ENCODE results near the gene DHX34. TPM values are rescaled to one million over a fixed set of nuclear protein-coding genes. Genes with fewer than 3 reads are reported as not detected.
"Not testable (repeated sequence)": the region's sequence is repeated elsewhere in the genome, so short reads cannot be mapped to it uniquely, and the experiment has no call there.

DHX34 gene
- polyA plus RNA-seq, 3 donors, result 9.9 to 10.9 (median 10.5) TPM

DNA sequence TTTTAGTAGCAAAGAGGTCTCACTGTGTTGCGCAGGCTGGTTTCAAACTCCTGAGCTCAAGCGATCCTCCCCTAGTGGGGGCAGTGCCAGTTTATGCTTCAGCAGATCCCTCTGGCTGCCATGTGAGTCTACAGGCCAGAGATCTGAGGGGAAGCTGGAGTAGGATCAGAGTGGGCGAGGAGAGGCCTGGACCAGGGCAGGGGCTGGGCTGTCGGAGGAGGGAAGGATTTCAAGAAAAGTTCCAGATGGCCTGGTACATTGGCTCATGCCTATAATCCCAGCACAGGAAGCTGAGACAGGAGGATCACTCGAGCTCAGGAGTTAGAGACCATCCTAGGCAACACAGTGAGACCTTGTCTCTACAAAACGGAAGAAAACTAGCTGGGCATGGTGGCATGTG, 9.8 kb downstream of the DHX34 start:
- DNase-seq (ENCODE audit: low read depth in 3 of 3, low spot score in 2 of 3), result no peak

DNA sequence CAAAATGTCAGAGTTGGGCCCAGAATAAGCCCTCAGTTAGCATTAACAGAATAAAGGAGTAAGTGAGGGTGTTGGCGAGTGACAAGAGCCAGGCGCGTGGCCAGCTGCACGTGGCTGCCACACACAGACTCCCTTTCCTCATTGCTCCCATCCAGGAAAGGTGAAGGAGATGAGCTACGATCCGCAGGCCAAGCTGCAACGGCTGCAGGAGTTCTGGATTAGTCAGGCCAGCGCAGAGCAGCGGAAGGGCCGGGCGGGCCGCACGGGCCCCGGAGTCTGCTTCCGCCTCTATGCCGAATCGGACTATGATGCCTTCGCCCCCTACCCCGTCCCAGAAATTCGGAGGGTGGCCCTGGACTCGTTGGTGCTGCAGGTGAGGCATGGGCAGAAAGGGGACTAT, 13.2 kb downstream of the DHX34 start:
- no peak for DNase-seq (ENCODE audit: low read depth in 3 of 3, low spot score in 2 of 3)

DNA sequence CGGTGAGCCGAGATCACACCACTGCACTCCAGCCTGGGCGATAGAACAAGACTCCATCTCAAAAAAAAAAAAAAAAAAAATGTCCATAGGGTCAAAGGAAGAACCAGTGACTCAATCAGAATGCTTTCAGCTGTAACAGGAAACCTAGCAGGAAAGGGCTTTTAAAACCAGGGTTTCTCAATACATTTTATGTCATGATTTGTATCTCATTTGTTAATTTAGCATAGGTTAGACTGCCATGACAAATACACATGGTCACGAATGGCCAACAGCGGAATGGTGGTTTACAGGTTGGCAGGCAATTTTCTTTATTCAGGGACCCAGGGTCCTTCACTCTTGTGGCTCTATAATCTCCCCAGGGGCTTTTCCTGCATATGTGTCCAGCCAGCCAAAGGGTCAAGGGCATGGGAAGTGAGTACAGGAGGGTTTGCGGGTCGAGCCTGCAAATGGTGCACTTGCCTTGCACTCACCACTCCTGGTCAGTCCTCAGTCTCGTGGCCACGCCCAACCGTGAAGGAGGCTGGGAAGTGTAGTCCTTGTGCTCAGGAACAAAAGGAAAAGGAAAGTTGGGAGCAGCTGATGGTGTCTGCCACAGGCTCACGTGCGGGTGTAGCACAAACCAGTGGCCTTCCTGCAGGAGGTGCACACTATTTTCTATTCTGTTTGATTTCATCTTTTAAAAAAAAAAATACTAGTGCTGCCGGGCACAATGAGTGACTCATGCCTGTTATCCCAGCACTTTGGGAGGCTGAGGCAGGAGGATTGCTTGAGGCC, 14.8 kb downstream of the DHX34 start:
- DNase-seq (ENCODE audit: low read depth in 3 of 3, low spot score in 2 of 3), result no peak

DNA sequence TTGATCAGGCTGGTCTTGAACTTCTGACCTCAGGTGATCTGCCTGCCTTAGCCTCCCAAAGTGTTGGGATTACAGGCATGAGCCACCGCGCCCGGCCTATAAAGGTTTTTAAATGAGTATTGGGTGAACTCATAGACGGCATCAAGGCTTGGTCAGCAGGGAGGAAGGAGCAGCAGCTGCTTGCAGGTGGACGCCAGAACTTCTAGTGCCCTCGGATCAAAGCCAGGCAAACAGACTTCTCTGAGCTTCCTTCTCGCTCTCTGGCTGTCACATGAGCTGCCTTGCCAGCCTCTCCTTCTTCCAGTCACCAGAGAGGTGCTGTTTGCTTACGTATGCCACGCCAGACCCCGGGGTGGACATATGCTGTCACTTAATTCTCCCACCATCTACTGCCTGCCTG, 16.3 kb downstream of the DHX34 start:
- not testable (repeated sequence) for DNase-seq (ENCODE audit: low read depth in 3 of 3, low spot score in 2 of 3)

DNA sequence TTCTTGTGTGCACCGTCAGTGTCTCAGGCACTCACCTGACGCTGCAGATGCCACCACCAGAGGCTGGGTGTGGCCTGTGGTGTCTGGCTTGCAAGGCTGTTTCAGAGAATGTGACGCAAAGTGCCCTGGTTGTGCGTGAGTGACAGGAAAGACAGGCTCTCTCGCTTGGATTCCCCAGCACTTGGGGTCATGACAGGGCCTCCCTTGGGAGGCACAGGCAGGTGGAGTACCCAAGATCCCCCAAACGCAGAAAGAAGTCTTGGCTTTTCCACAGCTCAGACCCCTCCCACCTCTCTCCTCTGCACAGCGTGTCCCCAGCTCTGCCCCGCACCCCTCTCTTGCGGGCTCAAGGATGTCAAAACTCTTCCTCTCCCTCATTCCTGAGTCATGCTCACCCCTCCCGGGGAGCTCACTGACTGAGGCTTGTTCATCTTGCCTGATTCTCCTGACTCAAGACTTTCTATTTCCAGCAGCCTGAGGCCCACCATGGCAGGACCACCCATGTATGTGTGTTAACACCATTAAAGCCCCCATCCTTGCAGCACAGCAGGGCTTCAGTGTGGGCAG, 21.0 kb downstream of the DHX34 start:
- no peak for DNase-seq (ENCODE audit: low read depth in 3 of 3, low spot score in 2 of 3)

DNA sequence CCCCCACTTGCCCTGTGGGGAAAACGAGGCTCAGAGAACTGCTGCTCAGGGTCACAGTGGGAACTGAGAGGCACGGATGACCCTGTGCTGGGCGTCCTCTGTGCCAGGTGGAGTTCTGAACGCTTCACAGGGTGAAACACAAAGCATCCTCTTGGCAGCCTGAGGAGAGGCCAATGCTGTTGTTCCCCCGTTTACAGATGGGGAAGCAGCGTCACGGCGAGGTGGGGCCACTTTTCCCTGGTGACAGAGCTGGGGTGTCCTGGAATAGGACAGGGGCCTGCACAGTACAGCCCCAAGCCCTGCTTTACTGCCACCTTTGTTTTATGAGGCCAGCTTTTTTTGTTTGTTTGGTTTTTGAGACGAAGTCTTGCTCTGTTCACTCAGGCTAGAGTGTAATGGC, 22.1 kb downstream of the DHX34 start:
- no peak for DNase-seq (ENCODE audit: low read depth in 3 of 3, low spot score in 2 of 3)

DNA sequence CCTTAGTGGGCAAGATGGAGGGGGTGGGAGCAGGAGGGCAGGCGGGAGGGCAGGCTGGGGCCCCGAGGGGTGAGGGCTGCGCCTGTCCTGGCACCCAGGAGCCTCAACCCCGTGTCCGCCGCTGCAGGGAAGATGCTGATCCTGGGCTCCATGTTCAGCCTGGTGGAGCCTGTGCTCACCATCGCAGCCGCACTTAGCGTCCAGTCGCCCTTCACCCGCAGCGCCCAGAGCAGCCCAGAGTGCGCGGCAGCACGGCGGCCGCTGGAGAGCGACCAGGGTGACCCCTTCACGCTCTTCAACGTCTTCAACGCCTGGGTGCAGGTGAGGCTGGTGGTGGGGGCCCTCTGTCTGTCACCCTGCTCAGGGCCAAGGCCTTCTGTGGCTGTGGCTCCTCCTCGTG, 23.5 kb downstream of the DHX34 start:
- DNase-seq (ENCODE audit: low read depth in 3 of 3, low spot score in 2 of 3), result no peak

DNA sequence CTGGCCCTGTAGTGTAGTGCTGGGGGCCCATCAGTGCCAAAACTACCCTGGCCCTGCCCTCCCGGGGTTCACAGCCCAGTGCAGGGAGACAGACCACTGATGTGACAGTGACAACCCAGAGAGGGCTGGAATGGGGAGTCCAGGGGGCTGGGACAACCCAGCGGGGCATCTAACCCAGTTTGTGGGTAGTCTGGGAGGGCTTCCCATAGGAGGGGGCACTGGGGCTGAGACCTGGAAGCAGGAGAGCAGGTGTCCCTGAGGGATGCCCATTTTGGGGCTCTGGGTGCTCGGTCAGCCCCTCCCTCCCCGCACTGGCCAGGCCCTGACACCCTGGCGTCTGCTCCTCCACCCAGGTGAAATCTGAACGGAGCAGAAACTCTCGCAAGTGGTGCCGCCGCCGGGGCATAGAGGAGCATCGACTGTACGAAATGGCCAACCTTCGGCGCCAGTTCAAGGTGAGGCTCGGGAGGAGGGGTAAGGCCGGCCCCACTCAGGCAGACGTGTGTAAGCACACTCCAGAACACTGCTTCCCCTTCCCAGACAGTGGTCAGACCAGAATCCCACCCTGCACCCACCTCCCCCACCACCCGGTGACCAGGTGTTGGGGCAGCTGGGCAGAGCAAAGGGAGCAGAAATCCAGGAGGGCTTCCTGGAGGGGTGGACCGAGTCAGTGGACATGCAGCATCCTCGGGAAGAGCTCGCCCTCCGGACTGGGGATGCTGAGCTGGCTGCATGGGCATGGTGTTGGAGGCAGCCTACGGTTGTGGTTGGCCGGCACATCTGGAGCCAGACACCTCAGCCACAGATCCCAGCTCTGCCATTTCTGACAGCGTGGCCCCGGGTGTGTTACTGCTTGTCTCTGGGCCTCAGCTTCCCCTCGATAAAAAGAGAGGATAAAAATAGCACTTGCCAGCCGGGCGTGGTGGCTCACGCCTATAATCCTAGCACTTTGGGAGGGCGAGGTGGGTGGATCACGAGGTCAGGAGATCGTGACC, 24.4 kb downstream of the DHX34 start:
- no peak for DNase-seq (ENCODE audit: low read depth in 3 of 3, low spot score in 2 of 3)

DNA sequence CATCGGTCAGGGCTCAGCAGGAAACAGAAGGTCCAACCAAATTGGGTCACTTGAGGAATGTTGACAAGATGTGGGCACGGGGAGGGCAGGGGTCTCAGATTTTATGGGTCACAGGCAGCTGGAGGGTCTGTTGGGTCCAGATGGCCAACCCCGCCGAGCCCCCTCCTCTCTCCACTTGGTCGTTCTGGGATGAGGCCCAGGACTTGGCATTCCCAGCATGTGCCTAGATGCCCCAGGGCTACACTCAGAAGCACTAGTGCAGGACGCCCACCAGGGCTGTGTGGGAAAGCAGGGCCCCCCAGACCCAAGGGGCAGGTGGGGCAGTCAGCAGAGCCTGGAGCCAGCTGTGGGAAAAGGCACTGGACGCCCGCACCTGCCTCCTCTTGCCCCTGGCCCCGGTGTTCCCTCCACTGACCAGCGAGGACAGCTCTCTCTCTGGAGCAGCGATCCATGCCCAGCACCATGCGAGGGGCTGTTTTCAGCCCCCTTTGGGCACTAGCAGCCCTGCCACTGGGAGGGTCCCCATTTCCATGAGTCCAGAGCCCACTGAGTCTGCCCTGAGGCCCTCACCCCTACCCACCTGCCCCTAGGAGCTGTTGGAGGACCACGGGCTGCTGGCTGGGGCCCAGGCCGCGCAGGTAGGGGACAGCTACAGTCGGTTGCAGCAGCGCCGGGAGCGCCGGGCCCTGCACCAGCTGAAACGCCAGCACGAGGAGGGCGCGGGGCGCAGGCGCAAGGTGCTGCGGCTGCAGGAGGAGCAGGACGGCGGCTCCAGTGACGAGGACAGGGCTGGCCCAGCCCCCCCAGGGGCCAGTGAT, 26.0 kb downstream of the DHX34 start:
- no peak for DNase-seq (ENCODE audit: low read depth in 3 of 3, low spot score in 2 of 3)

DNA sequence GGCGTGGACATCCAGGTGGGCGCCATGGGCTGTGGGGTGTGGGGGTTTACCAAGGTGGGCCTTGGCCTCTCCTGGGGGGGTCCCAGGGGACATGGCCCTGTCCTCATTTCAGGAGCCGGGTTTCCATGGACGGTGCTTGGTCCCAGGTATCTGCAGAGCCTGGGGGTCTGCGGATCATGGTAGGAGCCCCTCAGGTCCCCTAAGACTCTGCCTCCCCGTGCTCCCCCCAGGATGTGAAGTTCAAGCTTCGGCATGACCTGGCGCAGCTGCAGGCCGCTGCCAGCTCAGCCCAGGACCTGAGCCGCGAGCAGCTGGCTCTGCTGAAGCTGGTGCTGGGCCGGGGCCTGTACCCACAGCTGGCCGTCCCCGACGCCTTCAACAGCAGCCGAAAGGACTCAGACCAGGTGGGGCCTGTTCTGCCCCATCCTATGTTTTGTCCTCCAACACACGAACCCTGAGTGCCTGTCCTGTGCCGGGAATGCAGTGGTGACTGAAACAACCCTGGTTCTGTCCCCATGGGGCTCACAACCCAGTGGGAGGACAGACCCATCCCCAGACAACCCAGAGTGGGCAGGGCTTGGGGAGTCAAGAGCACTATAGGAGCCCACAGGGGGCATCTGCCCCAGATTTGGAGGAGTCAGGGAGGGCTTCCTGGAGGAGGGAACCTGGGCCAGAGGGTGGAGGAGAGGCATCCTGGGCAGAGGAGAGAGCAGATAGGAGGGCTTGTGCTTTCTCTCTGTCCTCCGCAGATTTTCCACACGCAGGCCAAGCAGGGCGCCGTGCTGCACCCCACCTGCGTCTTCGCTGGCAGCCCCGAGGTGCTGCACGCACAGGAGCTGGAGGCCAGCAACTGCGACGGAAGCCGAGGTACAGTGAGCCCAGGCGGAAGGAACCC, 26.8 kb downstream of the DHX34 start:
- no peak for DNase-seq (ENCODE audit: low read depth in 3 of 3, low spot score in 2 of 3)

DNA sequence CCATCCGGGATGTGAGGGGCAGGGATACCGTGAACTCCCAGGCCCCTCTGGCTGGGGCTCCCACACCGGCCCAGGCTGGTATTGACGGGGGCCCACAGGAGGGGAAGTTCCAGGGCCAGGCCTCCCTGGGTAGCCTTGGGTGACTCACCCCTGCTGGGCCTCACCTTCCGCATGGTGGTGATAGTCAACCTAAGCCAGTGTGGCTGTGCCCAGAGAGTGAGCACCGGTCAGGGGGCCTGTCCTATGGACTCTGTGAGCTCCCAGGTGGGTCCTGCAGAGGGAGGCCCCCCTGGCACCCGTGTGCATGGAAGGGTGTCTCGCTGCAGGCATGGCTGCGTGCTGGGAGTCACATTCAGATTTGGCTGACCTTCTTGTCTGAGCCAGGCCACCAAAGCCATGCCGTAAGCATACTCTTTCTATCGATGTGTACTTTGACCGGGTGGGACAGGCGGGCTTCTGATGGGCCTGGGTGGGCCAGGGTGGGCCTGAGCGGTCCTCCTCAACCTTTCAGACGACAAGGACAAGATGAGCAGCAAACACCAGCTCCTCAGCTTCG, 27.6 kb downstream of the DHX34 start:
- DNase-seq (ENCODE audit: low read depth in 3 of 3, low spot score in 2 of 3), result no peak

DNA sequence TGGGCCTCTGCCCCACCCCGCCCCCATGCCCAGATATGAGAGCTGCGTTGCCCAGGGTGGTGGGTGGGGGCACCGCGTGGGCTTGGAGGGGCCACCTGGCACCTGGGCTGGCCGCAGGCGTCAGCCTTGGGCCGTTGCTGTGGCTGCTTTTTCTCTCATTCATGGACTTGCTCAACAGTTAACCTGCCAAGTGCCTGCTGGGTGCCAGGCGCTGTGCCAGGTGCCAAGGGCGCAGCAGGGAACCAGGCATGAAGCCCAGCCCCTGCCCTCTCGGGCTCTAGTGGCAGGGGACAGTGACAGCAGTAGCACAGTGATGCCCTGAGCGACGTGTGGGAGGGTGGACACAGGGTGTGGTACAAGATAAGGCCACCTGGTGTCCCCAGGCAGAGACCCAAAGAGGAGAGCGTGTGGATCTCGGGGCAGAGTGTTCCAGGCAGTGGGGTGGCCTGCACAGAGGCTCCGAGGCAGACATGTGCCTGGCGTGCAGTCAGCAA, 28.1 kb downstream of the DHX34 start:
- no peak for DNase-seq (ENCODE audit: low read depth in 3 of 3, low spot score in 2 of 3)

DNA sequence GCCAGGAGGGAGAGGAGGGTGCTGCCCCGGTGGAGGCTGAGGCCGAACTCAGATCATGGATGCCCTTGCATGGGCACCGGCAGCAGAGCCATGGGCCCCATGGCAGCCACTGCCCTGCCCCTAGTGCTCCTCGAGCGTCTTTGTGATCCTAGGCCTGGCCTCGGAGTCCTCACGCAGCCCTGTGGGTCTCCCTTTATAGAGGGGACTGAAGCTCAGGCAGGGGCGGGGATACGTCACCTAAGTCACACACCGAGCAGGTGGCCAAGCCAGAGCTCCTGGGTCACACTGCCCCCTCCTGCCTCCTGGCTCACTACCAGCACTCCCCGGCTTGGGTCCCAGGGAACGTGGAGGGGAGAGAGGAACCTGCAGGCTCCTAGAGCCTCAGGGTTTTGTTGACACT, 28.7 kb downstream of the DHX34 start:
- DNase-seq (ENCODE audit: low read depth in 3 of 3, low spot score in 2 of 3), result no peak

DNA sequence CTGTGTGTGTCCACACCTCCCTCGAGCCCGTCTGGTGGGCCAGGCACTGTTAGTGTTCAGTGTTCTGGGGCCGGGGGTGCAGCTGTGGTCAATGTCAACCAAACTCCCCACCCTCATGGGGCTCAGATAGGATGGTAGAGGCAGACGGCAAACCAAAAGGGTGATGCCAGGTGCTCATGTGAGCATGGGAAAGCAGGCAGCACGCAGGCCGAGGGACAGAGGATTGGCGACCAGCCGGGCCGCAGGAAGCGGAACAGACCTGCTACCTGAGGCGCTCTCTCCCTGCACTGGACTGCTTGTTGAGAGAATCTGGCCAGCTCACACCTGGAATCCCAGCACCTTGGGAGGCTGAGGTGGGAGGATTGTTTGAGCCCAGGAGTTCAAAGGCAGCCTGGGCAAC, 29.1 kb downstream of the DHX34 start:
- DNase-seq (ENCODE audit: low read depth in 3 of 3, low spot score in 2 of 3), result no peak

DNA sequence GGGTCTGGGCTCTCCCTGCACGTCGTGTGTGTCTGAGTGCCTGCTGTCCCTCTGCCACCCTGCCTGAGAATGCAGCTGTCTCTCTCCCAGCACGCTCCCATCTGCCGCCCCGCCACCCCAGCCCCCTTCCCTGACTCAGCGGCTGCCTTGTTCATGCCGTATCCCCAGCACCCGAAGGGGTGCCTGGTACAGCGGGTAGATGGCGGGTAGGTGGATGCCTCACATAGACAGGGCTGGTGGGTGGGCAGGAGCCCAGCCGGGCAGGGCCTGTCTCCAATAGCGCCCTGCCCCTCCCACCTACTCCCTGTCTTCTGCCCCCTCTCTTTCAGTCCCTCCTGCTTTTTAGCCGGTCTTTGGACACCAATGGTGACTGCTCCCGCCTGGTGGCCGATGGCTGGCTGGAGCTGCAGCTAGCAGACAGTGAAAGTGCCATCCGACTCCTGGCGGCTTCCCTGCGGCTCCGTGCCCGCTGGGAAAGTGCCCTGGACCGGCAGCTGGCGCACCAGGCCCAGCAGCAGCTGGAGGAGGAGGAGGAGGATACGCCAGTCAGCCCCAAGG, 30.3 kb downstream of the DHX34 start:
- DNase-seq (ENCODE audit: low read depth in 3 of 3, low spot score in 2 of 3), result no peak

DNA sequence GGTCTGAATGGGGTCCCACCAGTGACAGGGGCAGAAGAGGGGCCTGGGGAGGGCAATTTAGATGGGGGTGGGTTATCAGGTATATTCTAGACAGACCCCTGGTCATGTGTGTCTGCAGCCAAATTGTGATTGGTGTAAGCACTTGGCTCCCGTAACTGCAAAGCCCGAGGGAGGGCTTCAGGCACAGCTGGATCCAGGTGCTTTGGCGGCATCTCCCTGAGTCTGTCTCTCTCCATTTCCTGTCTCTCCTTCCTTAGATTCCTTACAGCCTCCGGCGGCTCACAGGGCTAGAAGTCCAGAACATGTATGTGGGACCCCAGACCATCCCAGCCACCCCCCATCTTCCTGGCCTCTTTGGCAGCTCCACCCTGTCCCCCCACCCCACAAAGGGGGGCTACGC, 31.4 kb downstream of the DHX34 start:
- no peak for DNase-seq (ENCODE audit: low read depth in 3 of 3, low spot score in 2 of 3)

DNA sequence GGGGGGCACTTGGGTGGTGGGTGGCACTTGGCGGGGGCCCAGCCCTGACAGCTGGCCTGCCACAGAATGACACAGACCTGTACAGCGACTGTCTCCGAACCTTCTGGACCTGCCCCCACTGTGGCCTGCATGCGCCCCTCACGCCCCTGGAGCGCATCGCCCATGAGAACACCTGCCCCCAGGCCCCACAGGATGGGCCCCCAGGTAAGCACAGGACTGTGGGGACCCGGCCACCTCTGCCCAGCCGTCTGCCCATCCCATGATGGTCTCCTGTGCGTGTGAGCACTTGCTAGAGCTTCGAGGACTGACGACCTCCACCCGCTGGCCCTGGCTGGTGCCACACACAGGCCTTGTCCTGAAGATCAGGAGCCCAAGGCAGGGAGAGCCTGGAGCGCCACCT, 32.0 kb downstream of the DHX34 start:
- no peak for DNase-seq (ENCODE audit: low read depth in 3 of 3, low spot score in 2 of 3)

DNA sequence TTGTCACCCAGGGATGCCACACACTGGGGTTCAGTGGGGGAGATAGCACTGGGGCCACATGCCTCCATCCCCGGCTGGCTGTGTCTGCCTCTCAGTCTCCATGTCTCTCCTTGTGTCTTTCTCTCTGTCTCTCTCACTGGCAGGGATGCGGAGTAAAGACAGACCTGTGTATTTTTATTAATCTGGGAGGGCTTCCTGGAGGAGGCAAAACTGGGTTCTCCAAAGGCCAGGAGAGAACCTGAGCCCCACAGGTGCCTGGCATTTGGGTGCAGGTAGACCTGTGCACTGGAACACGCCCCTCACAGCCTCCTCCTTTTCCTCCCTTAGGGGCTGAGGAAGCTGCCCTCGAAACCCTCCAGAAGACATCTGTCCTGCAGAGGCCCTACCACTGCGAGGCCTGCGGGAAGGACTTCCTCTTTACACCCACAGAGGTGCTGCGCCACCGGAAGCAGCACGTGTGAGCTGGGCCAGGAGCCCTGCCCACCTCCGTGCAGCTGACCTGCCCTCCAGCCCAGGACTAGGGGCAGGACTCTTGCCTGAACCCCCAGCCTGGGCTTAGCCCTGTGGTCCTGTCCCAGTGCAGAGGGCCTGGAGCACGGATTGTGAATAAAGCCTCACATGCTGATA, 32.7 kb downstream of the DHX34 start:
- no peak for DNase-seq (ENCODE audit: low read depth in 3 of 3, low spot score in 2 of 3)
